NCI-H524 treated with DMSO at 0.1 percent for 48 hours (cell line): ENCODE data around the gene TSPAN9.
A peak's percentile ranks its signal among the peaks of the same experiment; 100 is the strongest.

Experiments used
- DNase-seq: peaks from one replicate; lab custom pipeline; 2025; lab: John Stamatoyannopoulos, UW

The TSPAN9 gene

DNA sequence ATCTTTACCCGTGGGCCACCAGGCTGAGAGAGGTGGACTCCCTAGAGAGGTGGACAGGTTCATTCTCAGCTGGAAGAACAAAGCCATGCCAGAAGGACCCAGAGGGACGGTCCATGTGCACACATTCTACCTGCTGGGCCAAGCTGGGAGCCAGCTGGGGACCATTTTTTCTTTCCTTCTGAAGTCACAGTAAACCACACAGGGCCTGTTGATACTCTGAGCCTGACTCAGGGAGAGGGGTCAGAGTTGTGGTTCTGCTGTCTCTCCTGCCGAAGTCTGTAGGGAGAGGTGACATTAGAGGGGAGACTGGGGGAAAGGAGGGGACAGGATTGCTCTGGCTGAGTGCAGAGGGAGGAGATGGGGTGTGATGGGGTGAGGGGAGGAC, 148.6 kb downstream of the TSPAN9 start:
- DNase-seq, result no peak

- DNase-seq, result no peak
These were observed 149.1 kb downstream of the TSPAN9 start for GRCh38 chr12:3226264-3226663.

GRCh38 chr12:3227076-3227975, 150.1 kb downstream of the TSPAN9 start:
- DNase-seq, result no peak

DNA sequence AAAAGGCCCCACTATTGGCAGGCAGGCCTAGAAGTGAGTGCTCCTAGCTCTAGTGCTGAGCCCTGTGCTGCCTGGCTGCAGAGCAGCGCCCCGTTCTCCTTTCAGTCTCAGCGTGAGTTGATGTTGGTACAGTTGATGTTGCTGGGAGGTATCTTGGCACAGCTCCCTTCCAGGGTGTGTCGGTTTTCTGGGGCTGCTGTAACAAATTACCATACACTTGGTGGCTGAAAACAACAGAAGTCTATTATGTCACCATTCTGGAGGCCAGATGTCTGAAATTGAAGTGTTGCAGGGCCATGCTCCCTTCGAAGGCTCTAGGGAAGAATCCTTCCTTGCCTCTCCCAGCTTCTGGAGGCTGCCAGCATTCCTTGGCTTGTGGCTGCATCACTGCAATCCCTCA, 151.4 kb downstream of the TSPAN9 start:
- no peak for DNase-seq

GRCh38 chr12:3229577-3229976, 152.4 kb downstream of the TSPAN9 start:
- no peak for DNase-seq

- no peak for DNase-seq
These were observed 153.7 kb downstream of the TSPAN9 start for GRCh38 chr12:3230758-3231375.

DNA sequence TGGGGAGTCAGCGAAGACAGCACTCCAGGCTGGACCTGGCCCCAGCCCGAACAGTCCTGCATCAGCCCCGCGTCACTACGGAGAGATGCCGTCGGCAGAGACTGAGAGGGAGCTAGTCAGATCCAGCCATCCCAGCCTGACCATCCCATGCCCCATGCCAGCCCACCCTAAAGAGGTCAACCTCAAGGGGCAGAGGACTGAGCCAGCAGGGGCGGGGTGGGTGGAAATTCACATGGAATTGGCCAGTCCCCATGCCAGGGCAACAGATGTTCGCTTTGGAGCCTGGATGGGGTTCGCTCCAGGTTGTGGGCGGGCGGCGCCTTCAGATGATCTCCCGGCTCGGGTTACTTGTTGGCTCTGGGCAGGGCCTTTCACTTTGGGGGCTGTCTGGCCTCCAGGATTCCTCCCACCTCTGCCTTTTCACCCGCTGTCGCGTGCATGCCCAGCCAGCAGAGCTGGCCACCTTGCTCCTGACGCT, 154.3 kb downstream of the TSPAN9 start:
- peak; percentile 63 for DNase-seq

GRCh38 chr12:3233797-3234196, 156.6 kb downstream of the TSPAN9 start:
- no peak for DNase-seq

- no peak for DNase-seq
These were observed 159.4 kb downstream of the TSPAN9 start for GRCh38 chr12:3236345-3237187.

- DNase-seq, result no peak
These were observed 161.0 kb downstream of the TSPAN9 start for GRCh38 chr12:3238196-3238595.

DNA sequence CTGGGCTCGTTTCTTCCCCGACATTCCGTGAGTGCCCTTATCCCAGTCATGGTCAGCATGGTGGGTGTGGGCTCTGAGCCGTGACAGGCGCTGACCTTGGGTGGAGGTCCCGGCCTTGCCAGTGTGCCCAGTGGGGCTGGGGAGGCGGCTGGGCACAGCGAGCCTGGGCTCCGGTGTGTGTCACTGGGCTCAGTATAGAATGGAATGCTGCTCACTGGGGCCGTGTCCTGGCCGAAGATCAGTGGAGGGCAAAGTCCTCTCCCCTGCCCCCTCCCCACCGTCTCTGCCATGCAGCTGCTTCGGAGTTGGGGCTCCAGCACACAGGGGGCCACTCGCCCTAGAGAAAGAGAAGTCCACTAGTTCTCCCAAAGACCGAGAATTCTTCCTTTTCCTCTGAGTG, 164.4 kb downstream of the TSPAN9 start:
- no peak for DNase-seq

GRCh38 chr12:3242199-3242863, 165.2 kb downstream of the TSPAN9 start:
- peak; percentile 13 for DNase-seq

DNA sequence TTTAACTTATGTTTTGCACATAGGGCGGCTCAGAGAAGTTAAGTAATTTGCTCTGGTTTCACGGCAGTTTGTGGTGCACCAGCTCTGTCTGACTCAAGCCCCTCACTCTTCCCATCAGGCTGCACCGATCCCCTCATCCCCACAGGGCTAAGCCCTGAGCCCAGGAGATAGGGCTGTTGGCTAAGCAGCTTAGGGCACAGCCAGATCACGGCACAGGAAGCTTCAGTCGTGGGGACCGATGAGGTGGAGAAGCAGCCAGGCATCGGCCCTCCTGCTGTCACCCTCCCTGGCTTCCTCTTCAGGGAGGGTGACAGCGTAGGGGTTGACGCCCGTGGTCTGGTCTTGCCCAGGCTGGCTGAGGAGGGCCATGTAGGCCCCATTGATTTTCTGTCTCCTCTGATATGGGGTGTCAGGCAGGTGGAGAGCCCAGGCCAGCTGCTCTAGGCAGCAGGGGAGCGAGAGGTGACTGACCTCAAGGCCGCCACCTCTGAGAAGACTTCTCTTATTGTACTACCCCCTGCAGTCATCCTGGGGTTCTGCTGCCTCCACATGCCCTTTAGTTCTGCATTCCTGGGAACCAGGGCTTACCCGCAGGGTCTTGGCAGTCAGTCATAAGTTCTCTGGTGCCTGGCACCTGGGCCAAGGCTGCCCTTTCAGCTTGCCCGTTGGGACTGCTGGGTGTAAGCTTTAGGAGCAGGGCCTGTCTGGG, 166.4 kb downstream of the TSPAN9 start:
- DNase-seq, result no peak

GRCh38 chr12:3244219-3244750, 167.1 kb downstream of the TSPAN9 start:
- peak; percentile 83 for DNase-seq

- no peak for DNase-seq
These were observed 169.1 kb downstream of the TSPAN9 start for GRCh38 chr12:3246253-3246652.

DNA sequence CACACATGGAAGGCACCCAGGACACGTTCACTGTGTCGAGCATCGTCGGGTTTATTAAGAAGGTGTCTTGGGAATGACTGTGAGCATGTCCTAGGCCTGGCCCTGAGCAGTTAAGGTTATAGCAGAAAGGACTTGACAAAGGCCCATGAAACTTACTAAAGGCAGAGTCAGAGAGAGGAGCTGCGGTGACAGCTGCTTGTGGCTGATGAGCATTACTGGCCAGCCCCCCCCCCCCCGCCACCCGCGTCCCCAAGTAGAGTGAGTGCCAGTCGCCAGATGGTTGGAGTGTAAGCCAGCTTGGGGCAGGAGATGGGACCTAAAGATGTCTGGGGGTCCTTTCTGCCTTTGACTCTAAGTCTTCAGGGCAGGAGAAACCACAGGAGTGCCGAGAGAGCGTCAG, 169.9 kb downstream of the TSPAN9 start:
- peak; percentile 71 for DNase-seq

GRCh38 chr12:3247629-3248161, 170.5 kb downstream of the TSPAN9 start:
- DNase-seq, result peak; percentile 95

DNA sequence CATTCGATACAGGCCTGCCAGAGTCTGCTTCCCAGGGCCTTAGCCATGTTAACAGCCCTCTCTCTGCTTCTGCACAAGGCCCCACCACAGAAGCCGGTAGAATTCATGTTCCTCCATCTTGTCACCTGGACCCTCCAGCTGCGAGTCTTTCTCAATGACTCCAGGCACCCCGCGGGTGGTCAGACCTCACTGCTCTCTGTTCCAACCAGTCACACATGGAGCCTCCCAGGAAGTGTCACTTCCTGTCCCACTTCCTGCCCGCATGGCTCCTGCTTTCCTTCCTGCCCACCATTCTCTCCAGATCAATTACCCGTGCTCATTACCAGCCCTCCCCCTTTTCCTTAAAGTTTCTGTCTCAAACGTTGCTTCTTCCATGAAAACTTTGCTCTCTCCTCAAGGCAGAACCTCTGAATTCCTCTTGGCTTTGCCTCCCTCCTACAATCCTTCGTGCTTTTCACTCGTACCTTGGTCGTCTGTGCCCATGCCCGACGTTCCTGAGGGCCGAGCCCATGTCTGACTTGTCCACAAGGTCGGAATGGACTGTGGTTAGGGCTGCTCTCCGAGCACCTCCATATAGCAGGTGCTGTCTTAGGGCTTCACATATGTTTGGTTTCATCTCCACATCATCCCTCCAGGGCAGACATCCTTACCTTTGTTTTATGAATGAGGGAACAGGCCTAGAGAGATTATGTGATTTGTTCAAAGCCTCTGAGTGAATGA, 172.1 kb downstream of the TSPAN9 start:
- DNase-seq, result no peak

GRCh38 chr12:3250034-3250433, 172.9 kb downstream of the TSPAN9 start:
- no peak for DNase-seq

GRCh38 chr12:3250576-3250975, 173.4 kb downstream of the TSPAN9 start:
- DNase-seq, result no peak
